ENCODE results near the gene DNMT3B. TPM values are rescaled to one million over a fixed set of nuclear protein-coding genes. Genes with fewer than 3 reads are reported as not detected.

The DNMT3B gene
- total and polyA plus RNA-seq, 2 donors (not counting 1 experiment from before 2014, with no cell fraction given), result 0.15 to 0.47 TPM

DNA sequence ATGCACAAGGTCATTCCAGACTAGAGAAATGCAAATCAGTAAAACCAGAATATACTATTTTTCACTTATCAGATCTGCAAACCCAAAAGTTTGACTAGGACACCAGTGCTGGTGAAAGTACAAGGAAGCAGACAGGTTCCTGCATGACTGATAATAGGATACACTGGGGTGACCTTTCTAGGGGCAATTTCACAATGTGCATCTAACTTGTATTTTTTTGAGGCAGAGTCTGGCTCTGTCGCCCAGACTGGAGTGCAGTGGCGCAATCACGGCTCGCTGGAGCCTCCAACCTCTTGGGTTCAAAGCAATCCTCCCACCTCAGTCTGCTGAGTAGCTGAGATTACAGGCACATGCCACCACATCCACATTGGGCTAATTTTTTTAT, 30.3 kb upstream of the DNMT3B start:
- H3K79me2 ChIP-seq (ENCODE audit: control insufficient read depth, insufficient read depth, low read length), result peaks cover 18% of the 10 kb centered on the region
- no peaks in the 10 kb centered on the region for H3K9me3 ChIP-seq (ENCODE audit: control extremely low read depth in 1 of 3, control insufficient read depth in 2 of 3, insufficient read depth in 1 of 3, low read length in 2 of 3)
- no peak overlapping the region for H3K4me3 Mint-ChIP-seq
- no peak overlapping the region for H3K9ac ChIP-seq (ENCODE audit: low read length)
- no peaks in the 10 kb centered on the region for H3K4me1 ChIP-seq (ENCODE audit: control insufficient read depth in 2 of 2, insufficient read depth in 2 of 2, low read length in 2 of 2)
- no peak overlapping the region for H3K27ac ChIP-seq (ENCODE audit: low read length in 2 of 2)
- WGBS (ENCODE audit: insufficient coverage), result no CpG with 5 or more reads among the region's 4 CpGs
- no peak overlapping the region for H3K27ac Mint-ChIP-seq
- intact Hi-C loops (cut with micrococcal nuclease), result no loop called here
- CTCF ChIA-PET, result interaction anchor here (0.5 to 2.1 kb wide), 2 partner anchors 11 to 58 kb away, joined by 3 to 6 read pairs; partner anchors contain the start of gene C20orf203
- no peak overlapping the region for H3K4me2 ChIP-seq (replicated peaks; ENCODE audit: low read depth, low read length, poor library complexity, severe bottlenecking)
- peaks cover 2% of the 10 kb centered on the region for H3K4me1 Mint-ChIP-seq
- no peak overlapping the region for H2AFZ ChIP-seq (ENCODE audit: insufficient read depth, low read depth, low read length, poor library complexity, severe bottlenecking)
- TF ChIP-seq, protein P1, sequence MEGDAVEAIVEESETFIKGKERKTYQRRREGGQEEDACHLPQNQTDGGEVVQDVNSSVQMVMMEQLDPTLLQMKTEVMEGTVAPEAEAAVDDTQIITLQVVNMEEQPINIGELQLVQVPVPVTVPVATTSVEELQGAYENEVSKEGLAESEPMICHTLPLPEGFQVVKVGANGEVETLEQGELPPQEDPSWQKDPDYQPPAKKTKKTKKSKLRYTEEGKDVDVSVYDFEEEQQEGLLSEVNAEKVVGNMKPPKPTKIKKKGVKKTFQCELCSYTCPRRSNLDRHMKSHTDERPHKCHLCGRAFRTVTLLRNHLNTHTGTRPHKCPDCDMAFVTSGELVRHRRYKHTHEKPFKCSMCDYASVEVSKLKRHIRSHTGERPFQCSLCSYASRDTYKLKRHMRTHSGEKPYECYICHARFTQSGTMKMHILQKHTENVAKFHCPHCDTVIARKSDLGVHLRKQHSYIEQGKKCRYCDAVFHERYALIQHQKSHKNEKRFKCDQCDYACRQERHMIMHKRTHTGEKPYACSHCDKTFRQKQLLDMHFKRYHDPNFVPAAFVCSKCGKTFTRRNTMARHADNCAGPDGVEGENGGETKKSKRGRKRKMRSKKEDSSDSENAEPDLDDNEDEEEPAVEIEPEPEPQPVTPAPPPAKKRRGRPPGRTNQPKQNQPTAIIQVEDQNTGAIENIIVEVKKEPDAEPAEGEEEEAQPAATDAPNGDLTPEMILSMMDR (IDR thresholded peaks at IDR 0.05), result no peak
- TF ChIP-seq EZH2 (IDR thresholded peaks at IDR 0.05; ENCODE audit: borderline replicate concordance, insufficient read depth, low read depth, low read length, poor library complexity, severe bottlenecking), result no peak
- peaks cover 0 to 12% of the 10 kb centered on the region in 2 experiments for H3K36me3 ChIP-seq (replicated peaks in 1 of 2; ENCODE audit: control extremely low read depth in 1 of 2, control insufficient read depth in 1 of 2, extremely low read depth in 1 of 2, insufficient read depth in 2 of 2, low read length in 1 of 2)
- ATAC-seq (ENCODE audit: low read depth), result no peak
- POLR2A ChIA-PET, result no interaction called here
- H4K20me1 ChIP-seq (ENCODE audit: control insufficient read depth, insufficient read depth, low read length, poor library complexity, severe bottlenecking), result peaks cover 10% of the 10 kb centered on the region
- H3K27me3 Mint-ChIP-seq, result no peaks in the 10 kb centered on the region
- H3K9me3 Mint-ChIP-seq (ENCODE audit: insufficient read depth), result no peaks in the 10 kb centered on the region
- no peak overlapping the region for H3K4me3 ChIP-seq (ENCODE audit: control extremely low read depth in 1 of 5, extremely low read depth in 1 of 5, insufficient read depth in 1 of 5, low read depth in 2 of 5, low read length in 4 of 5)
- no peak for DNase-seq
- no peaks in the 10 kb centered on the region for H3K27me3 ChIP-seq (replicated peaks in 1 of 4; ENCODE audit: control extremely low read depth in 1 of 4, control insufficient read depth in 3 of 4, insufficient read depth in 4 of 4, low read length in 3 of 4)

DNA sequence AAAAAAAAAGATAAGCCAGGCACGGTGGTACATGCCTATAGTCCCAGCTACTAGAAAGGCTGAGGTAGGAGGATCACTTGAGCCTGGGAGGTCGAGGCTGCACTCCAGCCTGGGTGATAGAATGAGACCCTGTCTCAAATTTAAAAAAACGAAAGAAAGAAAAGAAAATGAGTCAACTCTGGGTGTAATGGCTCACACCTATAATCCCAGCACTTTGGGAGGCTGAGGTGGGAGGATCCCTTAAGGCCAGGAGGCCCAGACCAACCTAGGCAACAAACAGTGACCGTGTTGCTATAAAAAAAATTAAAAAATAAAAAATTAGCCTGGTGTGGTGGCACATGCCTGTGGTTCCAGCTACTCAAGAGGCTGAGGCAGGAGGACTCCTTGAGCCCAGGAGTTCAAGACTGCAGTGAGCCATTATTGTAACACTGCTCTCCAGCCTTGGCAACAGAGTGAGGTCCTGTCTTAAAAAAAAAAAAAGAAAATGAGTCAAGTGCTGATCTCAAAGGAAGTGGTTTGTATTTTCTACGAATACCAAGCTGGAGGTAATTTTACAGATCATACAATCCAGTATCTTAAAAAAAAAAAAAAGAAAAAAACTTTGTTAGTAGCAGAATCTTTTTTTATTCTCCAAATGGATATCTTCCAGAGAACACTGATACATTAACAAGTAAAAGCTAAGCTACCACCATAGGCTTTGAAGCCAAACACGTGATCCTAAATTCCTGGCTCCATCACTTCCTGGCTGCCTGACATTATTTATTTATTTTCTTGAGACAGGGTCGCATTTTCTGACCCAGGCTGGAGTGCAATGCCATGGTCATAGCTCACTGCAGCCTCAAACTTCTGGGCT, 24.6 kb upstream of the DNMT3B start:
- intact Hi-C loops (cut with micrococcal nuclease), result no loop called here
- TF ChIP-seq EZH2 (IDR thresholded peaks at IDR 0.05; ENCODE audit: borderline replicate concordance, insufficient read depth, low read depth, low read length, poor library complexity, severe bottlenecking), result no peak
- TF ChIP-seq, protein P1 (IDR thresholded peaks at IDR 0.05), result no peak
- peaks cover 21% of the 10 kb centered on the region for H3K79me2 ChIP-seq (ENCODE audit: control insufficient read depth, insufficient read depth, low read length)
- no peak overlapping the region for H3K4me3 Mint-ChIP-seq
- H4K20me1 ChIP-seq (ENCODE audit: control insufficient read depth, insufficient read depth, low read length, poor library complexity, severe bottlenecking), result peaks cover 10% of the 10 kb centered on the region
- peaks cover 0 to 2% of the 10 kb centered on the region in 2 experiments for H3K36me3 ChIP-seq (replicated peaks in 1 of 2; ENCODE audit: control extremely low read depth in 1 of 2, control insufficient read depth in 1 of 2, extremely low read depth in 1 of 2, insufficient read depth in 2 of 2, low read length in 1 of 2)
- H3K27me3 ChIP-seq (replicated peaks in 1 of 4; ENCODE audit: control extremely low read depth in 1 of 4, control insufficient read depth in 3 of 4, insufficient read depth in 4 of 4, low read length in 3 of 4), result no peaks in the 10 kb centered on the region
- CTCF ChIA-PET, result interaction anchor here (1.3 kb wide), 1 partner anchor 41 kb away, joined by 4 read pairs; no protein-coding TSS in a partner anchor
- 59% methylated on average over 5 of the region's 7 CpGs for WGBS (ENCODE audit: insufficient coverage)
- H3K4me1 ChIP-seq (ENCODE audit: control insufficient read depth in 2 of 2, insufficient read depth in 2 of 2, low read length in 2 of 2), result peaks cover 5 to 6% of the 10 kb centered on the region in 2 donors
- no peak overlapping the region for H3K9ac ChIP-seq (ENCODE audit: low read length)
- DNase-seq (no peak), ATAC-seq (ENCODE audit: low read depth) (no peak)
- H3K4me1 Mint-ChIP-seq, result peaks cover 11% of the 10 kb centered on the region
- POLR2A ChIA-PET, result interaction anchor here (0.6 kb wide), 1 partner anchor 525 kb away, joined by 5 read pairs; no protein-coding TSS in a partner anchor
- no peak overlapping the region for H2AFZ ChIP-seq (ENCODE audit: insufficient read depth, low read depth, low read length, poor library complexity, severe bottlenecking)
- no peak overlapping the region for H3K27ac Mint-ChIP-seq
- H3K27me3 Mint-ChIP-seq, result no peaks in the 10 kb centered on the region
- no peaks in the 10 kb centered on the region for H3K9me3 Mint-ChIP-seq (ENCODE audit: insufficient read depth)
- no peak overlapping the region for H3K4me2 ChIP-seq (replicated peaks; ENCODE audit: low read depth, low read length, poor library complexity, severe bottlenecking)
- no peak overlapping the region for H3K27ac ChIP-seq (ENCODE audit: low read length in 2 of 2)
- no peaks in the 10 kb centered on the region for H3K9me3 ChIP-seq (ENCODE audit: control extremely low read depth in 1 of 3, control insufficient read depth in 2 of 3, insufficient read depth in 1 of 3, low read length in 2 of 3)
- H3K4me3 ChIP-seq (ENCODE audit: control extremely low read depth in 1 of 5, extremely low read depth in 1 of 5, insufficient read depth in 1 of 5, low read depth in 2 of 5, low read length in 4 of 5), result no peak overlapping the region
